Measurements from ENCODE around the gene NCLN. TPM values are rescaled to one million over a fixed set of nuclear protein-coding genes. Genes with fewer than 3 reads are reported as not detected.
"Not testable (repeated sequence)": the region's sequence is repeated elsewhere in the genome, so short reads cannot be mapped to it uniquely, and the experiment has no call there.

The NCLN gene
- total and polyA plus RNA-seq, 2 donors (not counting 1 experiment from before 2014, with no cell fraction given): 33.0 to 35.8 TPM

DNA sequence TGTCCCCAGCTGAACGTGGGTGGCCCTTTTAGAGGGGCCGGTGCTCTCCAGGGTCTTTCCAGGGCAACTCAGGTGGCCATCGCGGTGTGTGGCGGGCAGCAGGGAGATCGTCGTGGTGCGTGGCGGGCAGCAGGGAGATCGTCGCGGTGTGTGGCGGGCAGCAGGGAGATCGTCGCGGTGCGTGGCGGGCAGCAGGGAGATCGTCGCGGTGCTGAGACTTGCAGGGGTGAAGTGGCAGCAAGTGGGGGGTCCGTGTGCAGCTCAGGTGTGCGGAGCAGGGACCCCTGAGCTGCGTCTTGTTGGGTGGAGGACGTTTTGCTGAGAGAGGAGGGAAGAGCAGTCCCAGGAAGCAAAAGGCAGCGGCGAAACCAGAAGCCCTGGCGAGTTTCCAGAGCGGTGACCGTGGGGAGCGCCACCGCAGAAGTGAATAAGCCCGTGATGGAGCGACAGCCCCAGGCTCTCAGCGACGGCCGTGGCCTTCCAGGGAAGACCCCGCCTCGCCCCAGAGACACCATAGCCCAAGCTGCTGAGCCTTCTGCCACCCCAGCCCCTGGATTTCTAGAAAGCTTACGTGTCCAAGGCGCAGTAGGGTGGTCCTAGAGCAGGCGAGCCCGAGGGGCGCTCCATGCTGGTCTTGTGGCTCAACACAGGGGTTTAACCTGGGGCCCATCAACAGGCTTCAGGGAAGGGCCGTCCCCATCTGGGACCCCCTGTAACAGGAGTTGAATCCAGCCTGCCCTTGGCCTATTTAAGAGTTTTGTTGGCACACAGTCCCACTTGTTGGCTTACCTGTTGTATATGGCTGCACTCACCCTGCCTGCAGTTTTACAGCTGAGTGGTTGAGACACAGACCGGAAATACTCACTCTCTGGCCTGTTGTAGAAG, 5.4 kb downstream of the NCLN start:
- H3K27ac ChIP-seq (ENCODE audit: insufficient read depth, low read length): no peak overlapping the region
- H3K36me3 ChIP-seq (ENCODE audit: control insufficient read depth, insufficient read depth, low read length): peaks cover 15% of the 10 kb centered on the region

GRCh38 chr19:3191806-3192104, 6.0 kb downstream of the NCLN start:
- H3K36me3 ChIP-seq (ENCODE audit: control insufficient read depth, insufficient read depth, low read length): peaks cover 15% of the 10 kb centered on the region
- not testable (repeated sequence) for H3K27ac ChIP-seq (ENCODE audit: insufficient read depth, low read length); H3K27me3 ChIP-seq (ENCODE audit: control insufficient read depth, insufficient read depth, low read length); H3K9ac ChIP-seq (ENCODE audit: insufficient read depth, low read length); H3K4me2 ChIP-seq (ENCODE audit: extremely low read depth, insufficient read depth, low read length); H3K9me3 ChIP-seq (ENCODE audit: control insufficient read depth, insufficient read depth, low read depth, low read length); H4K20me1 ChIP-seq (ENCODE audit: control insufficient read depth, extremely low read depth, insufficient read depth, low read length); H3K4me3 ChIP-seq (replicated peaks in 1 of 4; ENCODE audit: control extremely low read depth in 1 of 4, insufficient read depth in 1 of 4, low read depth in 3 of 4, low read length in 4 of 4); H2AFZ ChIP-seq (ENCODE audit: low read length); DNase-seq (ENCODE audit: low read depth in 2 of 2); H3K4me1 ChIP-seq (ENCODE audit: control insufficient read depth, extremely low read depth, insufficient read depth, low read length)
- peaks cover 48% of the 10 kb centered on the region for H3K79me2 ChIP-seq (ENCODE audit: control insufficient read depth, insufficient read depth, low read length)

More for the DNA sequence above, 5.4 kb downstream of the NCLN start:
- no peak for DNase-seq (ENCODE audit: low read depth in 2 of 2)
- Histone ChIP-seq H3K27me3 (ENCODE audit: control insufficient read depth, insufficient read depth, low read length) (no peaks in the 10 kb centered on the region), H2AFZ (ENCODE audit: low read length) (no peak overlapping the region), H3K4me2 (ENCODE audit: extremely low read depth, insufficient read depth, low read length) (no peak overlapping the region), H3K4me3 (replicated peaks in 1 of 4; ENCODE audit: control extremely low read depth in 1 of 4, insufficient read depth in 1 of 4, low read depth in 3 of 4, low read length in 4 of 4) (no peak overlapping the region), H4K20me1 (ENCODE audit: control insufficient read depth, extremely low read depth, insufficient read depth, low read length) (no peaks in the 10 kb centered on the region), H3K4me1 (ENCODE audit: control insufficient read depth, extremely low read depth, insufficient read depth, low read length) (peaks cover 9% of the 10 kb centered on the region), H3K9ac (ENCODE audit: insufficient read depth, low read length) (no peak overlapping the region), H3K79me2 (ENCODE audit: control insufficient read depth, insufficient read depth, low read length) (peaks cover 54% of the 10 kb centered on the region), H3K9me3 (ENCODE audit: control insufficient read depth, insufficient read depth, low read depth, low read length) (no peaks in the 10 kb centered on the region)
- TF ChIP-seq, protein P1, sequence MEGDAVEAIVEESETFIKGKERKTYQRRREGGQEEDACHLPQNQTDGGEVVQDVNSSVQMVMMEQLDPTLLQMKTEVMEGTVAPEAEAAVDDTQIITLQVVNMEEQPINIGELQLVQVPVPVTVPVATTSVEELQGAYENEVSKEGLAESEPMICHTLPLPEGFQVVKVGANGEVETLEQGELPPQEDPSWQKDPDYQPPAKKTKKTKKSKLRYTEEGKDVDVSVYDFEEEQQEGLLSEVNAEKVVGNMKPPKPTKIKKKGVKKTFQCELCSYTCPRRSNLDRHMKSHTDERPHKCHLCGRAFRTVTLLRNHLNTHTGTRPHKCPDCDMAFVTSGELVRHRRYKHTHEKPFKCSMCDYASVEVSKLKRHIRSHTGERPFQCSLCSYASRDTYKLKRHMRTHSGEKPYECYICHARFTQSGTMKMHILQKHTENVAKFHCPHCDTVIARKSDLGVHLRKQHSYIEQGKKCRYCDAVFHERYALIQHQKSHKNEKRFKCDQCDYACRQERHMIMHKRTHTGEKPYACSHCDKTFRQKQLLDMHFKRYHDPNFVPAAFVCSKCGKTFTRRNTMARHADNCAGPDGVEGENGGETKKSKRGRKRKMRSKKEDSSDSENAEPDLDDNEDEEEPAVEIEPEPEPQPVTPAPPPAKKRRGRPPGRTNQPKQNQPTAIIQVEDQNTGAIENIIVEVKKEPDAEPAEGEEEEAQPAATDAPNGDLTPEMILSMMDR (conservative IDR thresholded peaks at IDR 0.05 in 1 of 2, IDR thresholded peaks at IDR 0.05 in 1 of 2; ENCODE audit: low read depth in 1 of 2, low read length in 2 of 2): no peak
- TF ChIP-seq EZH2 (IDR thresholded peaks at IDR 0.05; ENCODE audit: low read length, missing control alignments): no peak

DNA sequence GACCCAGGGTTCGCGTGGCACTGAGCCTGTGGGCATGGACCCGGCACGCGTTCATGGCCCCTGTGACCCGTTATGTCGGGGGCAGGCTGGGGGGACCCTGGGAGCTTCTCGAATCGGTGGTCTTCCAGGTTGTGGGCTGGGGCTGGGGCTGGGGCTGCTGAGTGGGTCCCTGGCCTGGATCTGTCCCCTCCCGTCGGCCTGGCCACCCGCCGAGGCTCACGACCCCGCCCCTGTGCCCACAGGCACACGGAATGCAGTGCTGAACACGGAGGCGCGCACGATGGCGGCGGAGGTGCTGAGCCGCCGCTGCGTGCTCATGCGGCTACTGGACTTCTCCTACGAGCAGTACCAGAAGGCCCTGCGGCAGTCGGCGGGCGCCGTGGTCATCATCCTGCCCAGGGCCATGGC, 6.5 kb downstream of the NCLN start:
- Histone ChIP-seq H3K27ac (ENCODE audit: insufficient read depth, low read length) (no peak overlapping the region), H4K20me1 (ENCODE audit: control insufficient read depth, extremely low read depth, insufficient read depth, low read length) (no peaks in the 10 kb centered on the region), H3K4me1 (ENCODE audit: control insufficient read depth, extremely low read depth, insufficient read depth, low read length) (peaks cover 3% of the 10 kb centered on the region), H3K9me3 (ENCODE audit: control insufficient read depth, insufficient read depth, low read depth, low read length) (no peaks in the 10 kb centered on the region), H2AFZ (ENCODE audit: low read length) (no peak overlapping the region), H3K4me3 (replicated peaks in 1 of 4; ENCODE audit: control extremely low read depth in 1 of 4, insufficient read depth in 1 of 4, low read depth in 3 of 4, low read length in 4 of 4) (no peak overlapping the region), H3K4me2 (ENCODE audit: extremely low read depth, insufficient read depth, low read length) (no peak overlapping the region), H3K9ac (ENCODE audit: insufficient read depth, low read length) (no peak overlapping the region), H3K27me3 (ENCODE audit: control insufficient read depth, insufficient read depth, low read length) (no peaks in the 10 kb centered on the region), H3K36me3 (ENCODE audit: control insufficient read depth, insufficient read depth, low read length) (peaks cover 17% of the 10 kb centered on the region), H3K79me2 (ENCODE audit: control insufficient read depth, insufficient read depth, low read length) (peaks cover 43% of the 10 kb centered on the region)
- no peak for DNase-seq (ENCODE audit: low read depth in 2 of 2)
- TF ChIP-seq EZH2 (IDR thresholded peaks at IDR 0.05; ENCODE audit: low read length, missing control alignments): no peak
- TF ChIP-seq, protein P1 (conservative IDR thresholded peaks at IDR 0.05 in 1 of 2, IDR thresholded peaks at IDR 0.05 in 1 of 2; ENCODE audit: low read depth in 1 of 2, low read length in 2 of 2): no peak
